ENCODE measurements around the gene TCEAL2. TPM values are rescaled to one million over a fixed set of nuclear protein-coding genes. Genes with fewer than 3 reads are reported as not detected.
A peak's percentile ranks its signal among the peaks of the same experiment; 100 is the strongest.
"Not testable (repeated sequence)": the region's sequence is repeated elsewhere in the genome, so short reads cannot be mapped to it uniquely, and the experiment has no call there.

The TCEAL2 gene
- total RNA-seq, 1 donor from 2014 or later: 4.4 TPM

GRCh38 chrX:102126863-102127262 is 1.4 kb downstream of the TCEAL2 start:
- Mint-ChIP-seq H3K9me3 (no peaks in the 10 kb centered on the region), H3K36me3 (ENCODE audit: low read depth) (no peaks in the 10 kb centered on the region), H3K4me1 (peaks cover 7% of the 10 kb centered on the region), H3K4me3 (peak overlapping the region; percentile 24), H3K27me3 (ENCODE audit: low read depth) (peaks cover 67% of the 10 kb centered on the region), H3K27ac (ENCODE audit: unreplicated experiment) (no peak overlapping the region)
- TF ChIP-seq CTCF (conservative IDR thresholded peaks at IDR 0.05): no peak
- DNase-seq (ENCODE audit: low read depth, low spot score): no peak

- TF ChIP-seq CTCF (conservative IDR thresholded peaks at IDR 0.05): peak; percentile 49
- H3K9me3 Mint-ChIP-seq: no peaks in the 10 kb centered on the region
These were observed 4.0 kb downstream of the TCEAL2 start for GRCh38 chrX:102129473-102129872.

GRCh38 chrX:102138064-102138463 is 12.6 kb downstream of the TCEAL2 start:
- Mint-ChIP-seq H3K27ac (ENCODE audit: unreplicated experiment) (no peak overlapping the region), H3K4me3 (no peak overlapping the region), H3K27me3 (ENCODE audit: low read depth) (peaks cover 15% of the 10 kb centered on the region), H3K9me3 (no peaks in the 10 kb centered on the region), H3K4me1 (no peaks in the 10 kb centered on the region), H3K36me3 (ENCODE audit: low read depth) (peaks cover 2% of the 10 kb centered on the region)
- no peak for DNase-seq (ENCODE audit: low read depth, low spot score)
- TF ChIP-seq CTCF (conservative IDR thresholded peaks at IDR 0.05): no peak

More at GRCh38 chrX:102129473-102129872, 4.0 kb downstream of the TCEAL2 start:
- DNase-seq (ENCODE audit: low read depth, low spot score): no peak
- Mint-ChIP-seq H3K27me3 (ENCODE audit: low read depth) (peaks cover 58% of the 10 kb centered on the region), H3K27ac (ENCODE audit: unreplicated experiment) (no peak overlapping the region), H3K4me1 (peaks cover 5% of the 10 kb centered on the region), H3K36me3 (ENCODE audit: low read depth) (no peaks in the 10 kb centered on the region), H3K4me3 (peak overlapping the region; percentile 42)

- H3K27ac Mint-ChIP-seq (ENCODE audit: unreplicated experiment); H3K9me3 Mint-ChIP-seq; H3K36me3 Mint-ChIP-seq (ENCODE audit: low read depth); DNase-seq (ENCODE audit: low read depth, low spot score); H3K4me3 Mint-ChIP-seq; H3K4me1 Mint-ChIP-seq: not testable (repeated sequence)
- H3K27me3 Mint-ChIP-seq (ENCODE audit: low read depth): peaks cover 16% of the 10 kb centered on the region
These were observed 15.4 kb downstream of the TCEAL2 start for GRCh38 chrX:102140876-102141275.

- H3K9me3 Mint-ChIP-seq; H3K36me3 Mint-ChIP-seq (ENCODE audit: low read depth); H3K27ac Mint-ChIP-seq (ENCODE audit: unreplicated experiment); H3K4me1 Mint-ChIP-seq; DNase-seq (ENCODE audit: low read depth, low spot score); H3K4me3 Mint-ChIP-seq: not testable (repeated sequence)
- H3K27me3 Mint-ChIP-seq (ENCODE audit: low read depth): peaks cover 14% of the 10 kb centered on the region
These were observed 16.2 kb downstream of the TCEAL2 start for GRCh38 chrX:102141631-102142030.

- DNase-seq (ENCODE audit: low read depth, low spot score); H3K27ac Mint-ChIP-seq (ENCODE audit: unreplicated experiment); H3K9me3 Mint-ChIP-seq; H3K4me3 Mint-ChIP-seq; H3K36me3 Mint-ChIP-seq (ENCODE audit: low read depth); H3K4me1 Mint-ChIP-seq: not testable (repeated sequence)
- H3K27me3 Mint-ChIP-seq (ENCODE audit: low read depth): peaks cover 14% of the 10 kb centered on the region
These were observed 16.8 kb downstream of the TCEAL2 start, which contains the start of gene TCEAL6 for GRCh38 chrX:102142274-102142673. Gene TCEAL6 (minus strand): TSS chrX:102142481.

GRCh38 chrX:102154218-102154860 is 28.9 kb downstream of the TCEAL2 start:
- DNase-seq (ENCODE audit: low read depth, low spot score): peak; percentile 2
- no peak overlapping the region for H3K27ac Mint-ChIP-seq (ENCODE audit: unreplicated experiment)
- peak; percentile 53 for TF ChIP-seq CTCF (conservative IDR thresholded peaks at IDR 0.05)
- peaks cover 12% of the 10 kb centered on the region for H3K4me1 Mint-ChIP-seq
- H3K9me3 Mint-ChIP-seq: no peaks in the 10 kb centered on the region
- H3K36me3 Mint-ChIP-seq (ENCODE audit: low read depth): peaks cover 2% of the 10 kb centered on the region
- peaks cover 28% of the 10 kb centered on the region for H3K27me3 Mint-ChIP-seq (ENCODE audit: low read depth)
- peak overlapping the region; percentile 97 for H3K4me3 Mint-ChIP-seq

All from neural crest cell (in vitro differentiated cells).